Measurements from ENCODE around the gene MMP23B.

Gene MMP23B

DNA sequence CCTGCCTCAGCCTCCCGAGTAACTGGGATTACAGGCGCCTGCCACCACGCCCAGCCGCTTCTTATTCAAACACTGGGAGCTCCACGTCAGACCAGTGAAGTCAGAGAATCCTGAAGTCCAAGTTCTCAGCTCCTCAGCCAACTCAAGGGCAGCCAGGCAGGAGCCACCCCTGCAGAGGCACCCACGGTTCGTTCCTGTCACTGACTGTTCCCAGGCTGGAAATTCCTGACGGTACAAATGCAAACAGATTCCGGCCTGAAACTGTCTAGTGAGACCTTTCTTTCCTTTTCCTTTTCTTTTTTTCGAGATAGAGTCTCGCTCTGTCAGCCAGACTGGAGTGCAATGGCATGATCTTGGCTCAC, 48.9 kb downstream of the MMP23B start:
- no peak for DNase-seq (ENCODE audit: low spot score)
- no peak for TF ChIP-seq CTCF (IDR thresholded peaks at IDR 0.05; ENCODE audit: extremely low read depth, missing control alignments)

DNA sequence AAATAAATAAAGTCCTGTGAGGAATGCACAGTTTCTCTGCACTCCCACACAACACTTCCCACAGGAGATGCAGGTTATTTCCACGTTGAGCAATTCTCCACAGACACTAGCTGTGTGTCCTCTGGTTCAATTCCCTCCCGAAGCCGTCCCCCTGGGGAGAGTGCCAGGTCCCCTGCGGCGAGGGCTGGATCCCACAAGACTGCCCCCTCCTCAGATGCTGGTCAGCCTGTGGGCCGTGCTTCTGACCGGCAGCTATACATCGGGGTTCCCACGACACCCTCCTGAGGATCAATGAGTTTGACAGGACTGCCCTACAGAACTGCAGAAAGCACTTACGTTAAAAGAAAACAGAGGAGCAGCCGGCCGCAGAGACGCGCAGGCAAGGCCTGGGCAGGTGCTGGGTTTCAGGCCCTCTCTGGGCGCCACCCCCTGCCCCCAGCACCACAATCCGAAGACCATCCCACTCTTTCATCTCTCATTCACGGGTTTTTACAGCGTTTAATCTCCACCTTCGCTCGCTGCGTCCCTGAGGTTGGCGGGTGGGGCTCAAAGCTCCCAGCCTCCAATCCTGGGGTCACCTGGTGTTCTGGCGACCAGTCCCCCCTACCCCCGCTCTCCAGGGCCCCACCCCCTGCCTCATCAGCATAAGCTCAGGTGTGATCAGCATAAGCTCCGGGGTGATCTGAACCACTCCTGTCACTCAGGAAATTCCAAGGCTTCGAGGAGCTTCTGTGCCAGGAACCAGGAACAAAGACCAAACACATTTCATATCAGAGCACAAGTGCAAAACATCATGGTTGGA, 51.3 kb downstream of the MMP23B start:
- no peak for TF ChIP-seq CTCF (IDR thresholded peaks at IDR 0.05; ENCODE audit: extremely low read depth, missing control alignments)
- DNase-seq (ENCODE audit: low spot score), result no peak

Data from GM20000 (cell line).